22Rv1 (cell line): ENCODE data around the gene STXBP5.

ENCODE experiments used
- H3K27ac ChIP-seq: fragments of 450-650 bp; 2 replicates; pipeline ENCODE4 v1.5.1; 2017
- CTCF ChIP-seq: fragments of 450-650 bp; IDR thresholded peaks from 2 replicates; pipeline ENCODE4 v1.5.1; 2017; ENCODE audit warnings: mild to moderate bottlenecking
- ZFX ChIP-seq: fragments of 450-650 bp; IDR thresholded peaks from 2 replicates; pipeline ENCODE4 v1.6.1; 2017; ENCODE audit warnings: antibody characterized with exemption, borderline replicate concordance

Gene STXBP5

GRCh38 chr6:147219463-147219862, 15.2 kb downstream of the STXBP5 start:
- no peak overlapping the region for H3K27ac ChIP-seq
- TF ChIP-seq ZFX (no peak), CTCF (no peak)

GRCh38 chr6:147220345-147220744, 16.1 kb downstream of the STXBP5 start:
- TF ChIP-seq CTCF (no peak), ZFX (no peak)
- no peak overlapping the region for H3K27ac ChIP-seq

DNA sequence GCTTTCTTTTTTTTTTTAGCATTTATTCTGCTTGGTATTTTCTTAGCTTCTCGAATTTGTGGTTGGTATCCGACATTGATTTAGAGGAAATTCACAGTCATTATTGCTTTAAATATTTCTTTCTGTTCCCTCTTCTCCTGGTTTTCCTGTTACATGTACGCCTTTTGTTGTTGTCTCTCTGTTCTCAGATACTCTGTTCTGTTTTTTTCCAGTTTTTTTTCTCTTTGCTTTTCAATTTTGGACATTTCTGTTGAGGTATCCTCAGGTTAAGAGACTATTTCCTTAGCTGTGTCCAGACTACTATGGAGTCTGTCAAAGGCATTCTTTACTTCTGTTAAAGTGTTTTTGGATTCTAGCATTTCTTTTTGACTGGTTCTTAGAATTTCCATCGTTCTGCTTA, 17.5 kb downstream of the STXBP5 start:
- no peak for TF ChIP-seq ZFX
- TF ChIP-seq CTCF: no peak
- no peak overlapping the region for H3K27ac ChIP-seq

- TF ChIP-seq ZFX (no peak), CTCF (peak; percentile 40)
- H3K27ac ChIP-seq: no peak overlapping the region
These were observed 18.1 kb downstream of the STXBP5 start for GRCh38 chr6:147222160-147222838.

DNA sequence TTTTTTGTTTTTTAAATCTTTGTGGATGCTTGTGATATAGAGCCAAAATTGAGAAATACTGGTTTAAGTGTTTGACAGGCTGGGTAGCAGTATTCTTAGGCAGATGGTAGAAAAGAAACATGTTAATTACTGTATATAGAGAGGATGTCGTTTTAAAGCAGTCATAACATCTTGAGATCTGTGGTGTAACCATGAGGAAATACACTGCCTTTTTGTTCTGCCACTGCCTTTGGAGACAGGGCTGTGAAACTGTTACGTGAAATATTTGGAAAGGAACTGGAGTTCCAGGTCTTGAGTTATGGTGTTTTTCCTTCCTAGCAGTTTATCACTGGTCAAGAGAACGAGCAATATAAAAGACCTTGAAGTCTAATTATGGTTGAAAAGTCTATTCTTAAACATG, 19.5 kb downstream of the STXBP5 start:
- TF ChIP-seq ZFX (no peak), CTCF (no peak)
- H3K27ac ChIP-seq: no peak overlapping the region

DNA sequence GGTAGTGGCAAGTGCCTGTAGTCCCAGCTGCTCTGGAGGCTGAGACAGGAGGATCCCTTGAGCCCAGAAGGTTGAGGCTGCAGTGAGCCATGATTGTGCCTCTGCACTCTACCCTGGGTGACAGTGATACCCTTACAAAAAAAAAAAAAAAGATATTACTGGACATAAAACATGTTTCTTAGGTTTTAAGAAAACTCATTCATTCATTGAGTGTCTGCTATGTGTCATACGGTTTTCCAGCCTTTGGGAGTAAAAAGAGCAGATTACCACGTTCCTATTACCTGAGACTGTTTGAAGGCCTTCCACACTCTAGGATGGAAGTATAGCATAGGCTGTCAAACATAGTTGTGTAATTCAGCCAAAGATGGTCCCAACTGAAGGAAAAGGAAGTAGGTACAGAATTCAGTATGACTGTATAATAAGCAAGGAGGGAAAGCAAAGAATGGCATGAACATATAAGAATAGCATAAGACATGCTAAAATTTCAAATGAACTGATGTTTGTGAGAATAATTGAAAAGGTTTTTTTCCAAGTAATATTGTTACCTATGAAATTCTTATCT, 22.0 kb downstream of the STXBP5 start:
- no peak overlapping the region for H3K27ac ChIP-seq
- TF ChIP-seq CTCF: no peak
- no peak for TF ChIP-seq ZFX

- H3K27ac ChIP-seq: no peak overlapping the region
- TF ChIP-seq ZFX (no peak), CTCF (no peak)
These were observed 22.7 kb downstream of the STXBP5 start for GRCh38 chr6:147226877-147227276.
